A673 (cell line): ENCODE measurements around the gene PZP.

ENCODE experiments used
- EZH2 ChIP-seq: fragments of 200-600 bp; sonication (generic); IDR thresholded peaks from 2 replicates; pipeline ENCODE4 v1.6.1; 2017; ENCODE audit warnings: borderline replicate concordance, low read depth, mild to moderate bottlenecking, mixed read lengths, antibody characterized with exemption, low read length; ENCODE audit not compliant: poor library complexity, severe bottlenecking
- TF ChIP-seq, protein P1 (sequence below): fragments of 300-800, 200-600 bp; sonication (generic); conservative IDR thresholded peaks from 2 replicates; pipeline ENCODE4 v1.5.1; 2017; ENCODE audit warnings: low read depth, mild to moderate bottlenecking, antibody characterized with exemption, low read length, moderate library complexity, mixed read lengths

DNA sequence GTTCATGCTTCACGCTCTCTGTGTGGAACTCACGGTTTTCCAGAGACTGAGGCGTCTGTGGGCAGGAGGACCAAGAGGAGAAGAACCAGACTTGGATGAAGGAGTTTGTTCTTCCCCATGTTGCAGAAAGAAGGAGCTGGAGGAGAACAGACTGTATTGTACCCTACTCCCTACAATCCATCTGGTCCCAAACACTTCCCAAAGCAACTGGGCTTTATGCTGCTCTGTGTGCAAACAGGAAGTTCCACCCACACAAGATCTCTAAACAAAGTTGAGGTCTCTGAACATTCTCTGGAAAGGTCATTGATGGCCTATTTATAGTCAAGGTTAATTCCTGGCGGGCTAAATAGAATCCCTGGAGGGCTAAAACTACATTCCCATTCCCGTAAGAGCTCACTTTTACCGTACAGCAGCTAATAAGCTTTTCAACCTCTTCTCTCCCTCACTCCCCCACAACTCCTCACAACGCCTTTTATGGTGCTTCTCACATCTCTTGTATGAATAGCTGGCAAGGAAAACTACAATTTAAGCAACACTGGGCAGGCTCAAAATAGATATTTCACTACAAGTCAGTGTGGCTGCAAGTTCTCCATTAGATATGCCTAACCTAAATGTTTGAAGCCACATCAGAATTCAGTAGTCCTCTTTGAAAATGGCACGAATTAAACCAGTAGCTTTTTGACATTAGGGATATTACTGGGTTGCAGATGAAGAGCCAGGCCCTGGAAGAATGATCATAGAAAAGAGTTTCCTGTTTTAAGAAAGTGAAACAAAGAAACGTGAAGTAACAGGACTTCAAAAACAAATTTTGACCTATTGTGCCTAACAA, 92.2 kb downstream of the PZP start, which contains the start of gene A2M:
- TF ChIP-seq, protein P1, sequence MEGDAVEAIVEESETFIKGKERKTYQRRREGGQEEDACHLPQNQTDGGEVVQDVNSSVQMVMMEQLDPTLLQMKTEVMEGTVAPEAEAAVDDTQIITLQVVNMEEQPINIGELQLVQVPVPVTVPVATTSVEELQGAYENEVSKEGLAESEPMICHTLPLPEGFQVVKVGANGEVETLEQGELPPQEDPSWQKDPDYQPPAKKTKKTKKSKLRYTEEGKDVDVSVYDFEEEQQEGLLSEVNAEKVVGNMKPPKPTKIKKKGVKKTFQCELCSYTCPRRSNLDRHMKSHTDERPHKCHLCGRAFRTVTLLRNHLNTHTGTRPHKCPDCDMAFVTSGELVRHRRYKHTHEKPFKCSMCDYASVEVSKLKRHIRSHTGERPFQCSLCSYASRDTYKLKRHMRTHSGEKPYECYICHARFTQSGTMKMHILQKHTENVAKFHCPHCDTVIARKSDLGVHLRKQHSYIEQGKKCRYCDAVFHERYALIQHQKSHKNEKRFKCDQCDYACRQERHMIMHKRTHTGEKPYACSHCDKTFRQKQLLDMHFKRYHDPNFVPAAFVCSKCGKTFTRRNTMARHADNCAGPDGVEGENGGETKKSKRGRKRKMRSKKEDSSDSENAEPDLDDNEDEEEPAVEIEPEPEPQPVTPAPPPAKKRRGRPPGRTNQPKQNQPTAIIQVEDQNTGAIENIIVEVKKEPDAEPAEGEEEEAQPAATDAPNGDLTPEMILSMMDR = no peak
- no peak for TF ChIP-seq EZH2
